ENCODE results near the gene NME7. TPM values are rescaled to one million over a fixed set of nuclear protein-coding genes. Genes with fewer than 3 reads are reported as not detected.

NME7 gene
- total RNA-seq, result 28.1 and 34.7 TPM in 2 replicates

GRCh38 chr1:169367686-169368405, at the start of gene NME7, which contains the start of gene BLZF1:
NME7 (minus strand) TSS chr1:169367797; CDS start chr1:169367710, 87 bp downstream.
BLZF1 (plus strand) TSS chr1:169368195; CDS start chr1:169369523, 1,328 bp downstream.

GRCh38 chr1:169106095-169106920, 261.3 kb downstream of the NME7 start, which contains the start of gene ATP1B1:
ATP1B1 (plus strand) TSS chr1:169106690; CDS start chr1:169106830, 140 bp downstream.

Other genes with a start within 250 kb of the NME7 start
- gene BLZF1, start 398 bp upstream of the NME7 start, total RNA-seq, result 40.4 and 48.6 TPM in 2 replicates
- gene CCDC181, start 59.7 kb upstream of the NME7 start, total RNA-seq, result 0.59 and 1.4 TPM in 2 replicates
- gene SLC19A2, start 118.1 kb upstream of the NME7 start, total RNA-seq, result 19.3 and 21.4 TPM in 2 replicates
- under 0.01 and 0.09 TPM in 2 replicates for gene F5, start 218.7 kb upstream of the NME7 start, total RNA-seq